ES-I3 (cell line): ENCODE measurements around the gene AGBL1.

Experiments
- H3K36me3 ChIP-seq: 2 replicates; pipeline ENCODE4 v1.6.1; 2013; ENCODE audit warnings: mild to moderate bottlenecking, low read length, control low read depth, moderate library complexity; ENCODE audit not compliant: insufficient read depth
- H3K4me1 ChIP-seq: 2 replicates; pipeline ENCODE4 v1.6.1; 2013; ENCODE audit warnings: mild to moderate bottlenecking, control low read depth, low read length; ENCODE audit not compliant: insufficient read depth
- H3K9ac ChIP-seq: 2 replicates; pipeline ENCODE4 v1.6.1; 2013; ENCODE audit warnings: low read depth, mild to moderate bottlenecking, low read length, moderate library complexity
- H3K9me3 ChIP-seq: 2 replicates; pipeline ENCODE4 v1.6.1; 2013; ENCODE audit warnings: mild to moderate bottlenecking, low read length, moderate library complexity; ENCODE audit not compliant: control insufficient read depth, insufficient read depth

The AGBL1 gene

GRCh38 chr15:86929461-86929860, 849.8 kb downstream of the AGBL1 start:
- Histone ChIP-seq H3K9me3 (no peaks in the 10 kb centered on the region), H3K4me1 (no peaks in the 10 kb centered on the region), H3K9ac (no peak overlapping the region), H3K36me3 (no peaks in the 10 kb centered on the region)

GRCh38 chr15:86932456-86932855, 852.8 kb downstream of the AGBL1 start:
- no peaks in the 10 kb centered on the region for H3K9me3 ChIP-seq
- no peaks in the 10 kb centered on the region; the same call in 1 of the 2 replicates for H3K4me1 ChIP-seq
- no peaks in the 10 kb centered on the region for H3K36me3 ChIP-seq
- no peak overlapping the region for H3K9ac ChIP-seq

DNA sequence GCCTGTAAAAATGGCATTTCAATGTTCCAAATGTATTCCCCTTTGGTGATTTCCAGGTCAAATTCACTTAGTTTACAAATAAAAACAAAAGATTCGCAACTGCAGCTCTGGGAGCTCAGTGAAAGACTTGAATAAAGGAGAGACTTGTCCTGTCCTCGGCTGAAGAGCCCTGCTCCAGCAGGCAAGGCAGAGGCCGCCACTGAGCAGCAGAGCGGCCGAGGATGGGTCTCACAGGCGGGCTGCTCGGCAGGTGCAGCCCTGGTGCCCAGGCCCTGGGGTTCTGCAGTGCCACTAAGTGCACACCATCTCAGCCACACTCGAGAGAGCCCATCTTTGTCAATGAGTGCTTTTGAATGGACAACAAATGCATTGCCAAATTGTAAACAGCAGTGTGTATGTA, 856.2 kb downstream of the AGBL1 start:
- Histone ChIP-seq H3K9ac (no peak overlapping the region), H3K4me1 (no peaks in the 10 kb centered on the region; the same call in 1 of the 2 replicates), H3K36me3 (no peaks in the 10 kb centered on the region), H3K9me3 (no peaks in the 10 kb centered on the region)

DNA sequence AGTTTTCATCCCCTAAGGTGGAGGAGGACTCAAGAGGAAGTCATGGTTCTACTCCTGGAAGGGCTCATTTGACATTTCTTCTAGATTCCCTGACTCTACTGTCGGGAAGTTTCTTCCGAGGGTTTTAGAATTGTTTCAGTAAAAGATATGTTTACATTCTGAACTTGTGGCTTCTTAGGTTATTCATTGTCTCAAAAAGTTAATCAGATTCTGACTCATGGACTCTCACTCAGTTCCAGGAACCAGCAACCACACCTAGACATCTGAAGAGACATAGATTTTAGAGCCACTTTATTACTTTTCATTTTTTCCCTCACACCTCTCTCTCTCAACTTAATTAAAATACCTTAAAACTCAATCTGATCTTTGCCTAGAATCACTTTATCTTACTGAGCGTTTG, 862.6 kb downstream of the AGBL1 start:
- Histone ChIP-seq H3K36me3 (no peaks in the 10 kb centered on the region), H3K4me1 (no peaks in the 10 kb centered on the region), H3K9me3 (no peaks in the 10 kb centered on the region), H3K9ac (no peak overlapping the region)

DNA sequence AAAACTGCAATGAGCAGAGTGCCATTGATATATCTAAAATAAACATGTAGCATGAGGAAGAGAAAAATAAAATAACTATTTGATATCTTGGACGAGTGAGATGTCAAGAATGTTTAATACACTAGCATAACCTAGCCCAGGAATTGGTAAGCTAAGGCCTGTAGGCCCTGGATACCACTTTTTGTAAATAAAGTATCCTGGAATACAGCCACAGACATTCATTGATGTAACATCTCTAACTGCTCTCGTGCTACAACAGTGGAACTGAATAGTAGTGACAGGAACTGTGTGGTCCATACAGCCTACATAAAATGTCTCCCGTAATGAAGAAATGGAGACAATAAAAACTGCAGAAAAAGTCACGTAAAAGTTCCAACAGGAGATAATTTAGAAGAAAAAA, 869.0 kb downstream of the AGBL1 start:
- Histone ChIP-seq H3K9me3 (no peaks in the 10 kb centered on the region), H3K36me3 (no peaks in the 10 kb centered on the region), H3K4me1 (no peaks in the 10 kb centered on the region), H3K9ac (no peak overlapping the region)

DNA sequence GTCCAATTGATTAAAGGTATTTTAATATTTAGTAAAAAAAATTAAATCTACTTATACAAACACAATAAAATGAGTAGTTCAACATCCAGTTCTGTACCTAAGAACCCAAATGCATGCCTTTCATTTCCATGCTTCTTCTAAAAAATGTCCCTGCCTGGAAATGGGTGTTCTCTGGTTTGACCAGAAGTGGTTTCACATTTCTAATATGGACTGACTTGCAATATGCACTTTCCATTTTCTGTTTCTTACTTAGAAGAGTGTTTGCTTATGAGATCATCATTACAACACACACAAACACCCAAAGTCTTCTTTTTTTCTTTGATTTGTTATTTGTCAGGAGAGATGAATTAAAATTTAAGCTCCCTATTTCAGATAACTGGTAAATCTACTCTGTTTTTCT, 879.6 kb downstream of the AGBL1 start:
- no peaks in the 10 kb centered on the region for H3K4me1 ChIP-seq
- no peak overlapping the region for H3K9ac ChIP-seq
- no peaks in the 10 kb centered on the region for H3K9me3 ChIP-seq
- H3K36me3 ChIP-seq = no peaks in the 10 kb centered on the region

DNA sequence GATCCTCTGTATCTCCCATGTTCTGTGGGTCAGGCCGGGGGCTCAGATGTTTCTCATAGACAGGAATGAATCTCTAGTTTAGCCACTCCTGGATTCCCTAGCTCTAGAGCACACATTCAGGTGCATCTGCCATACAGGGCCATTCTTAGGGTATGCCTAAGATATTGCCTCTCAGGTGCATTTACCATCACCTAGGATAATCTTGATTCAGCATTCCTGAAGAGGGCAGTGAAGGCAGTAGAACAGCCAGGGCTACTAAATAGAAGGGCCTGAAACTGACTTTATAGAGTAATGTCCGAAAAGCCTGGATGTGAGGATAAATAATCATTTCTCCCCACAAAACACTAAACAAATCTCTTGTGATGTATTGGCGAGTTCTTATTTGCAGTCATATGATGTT, 882.0 kb downstream of the AGBL1 start:
- H3K9me3 ChIP-seq = no peaks in the 10 kb centered on the region
- no peaks in the 10 kb centered on the region for H3K4me1 ChIP-seq
- H3K36me3 ChIP-seq = no peaks in the 10 kb centered on the region
- no peak overlapping the region for H3K9ac ChIP-seq

DNA sequence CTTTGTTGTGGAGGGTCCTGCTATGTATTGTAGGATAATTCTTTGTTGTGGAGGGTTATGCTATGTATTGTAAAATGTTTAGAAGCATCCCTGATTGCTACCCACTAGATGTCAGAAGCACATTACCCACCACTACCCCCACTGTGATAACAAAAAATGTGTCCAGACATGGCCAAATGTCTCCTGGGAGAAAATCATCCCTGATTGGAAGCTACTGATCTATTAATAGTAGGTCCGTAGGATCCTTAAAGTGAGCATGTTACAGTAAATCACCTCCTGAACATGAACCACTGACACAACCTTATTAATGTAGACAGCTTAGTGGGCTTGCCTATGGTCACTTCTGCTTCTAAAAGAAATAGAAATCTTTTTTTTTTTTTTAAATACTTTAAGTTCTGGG, 884.6 kb downstream of the AGBL1 start:
- no peaks in the 10 kb centered on the region for H3K36me3 ChIP-seq
- no peak overlapping the region for H3K9ac ChIP-seq
- H3K9me3 ChIP-seq = no peaks in the 10 kb centered on the region
- no peaks in the 10 kb centered on the region for H3K4me1 ChIP-seq

GRCh38 chr15:86968244-86968643, 888.6 kb downstream of the AGBL1 start:
- Histone ChIP-seq H3K9ac (no peak overlapping the region), H3K9me3 (peaks cover 3% of the 10 kb centered on the region; the same call in 1 of the 2 replicates), H3K36me3 (no peaks in the 10 kb centered on the region), H3K4me1 (peaks cover 4% of the 10 kb centered on the region; the same call in 1 of the 2 replicates)

- H3K9me3 ChIP-seq = peaks cover 3% of the 10 kb centered on the region; the same call in 1 of the 2 replicates
- peaks cover 7% of the 10 kb centered on the region for H3K4me1 ChIP-seq
- H3K36me3 ChIP-seq = no peaks in the 10 kb centered on the region
- no peak overlapping the region for H3K9ac ChIP-seq
Observed at GRCh38 chr15:86969364-86969763, 889.7 kb downstream of the AGBL1 start.

DNA sequence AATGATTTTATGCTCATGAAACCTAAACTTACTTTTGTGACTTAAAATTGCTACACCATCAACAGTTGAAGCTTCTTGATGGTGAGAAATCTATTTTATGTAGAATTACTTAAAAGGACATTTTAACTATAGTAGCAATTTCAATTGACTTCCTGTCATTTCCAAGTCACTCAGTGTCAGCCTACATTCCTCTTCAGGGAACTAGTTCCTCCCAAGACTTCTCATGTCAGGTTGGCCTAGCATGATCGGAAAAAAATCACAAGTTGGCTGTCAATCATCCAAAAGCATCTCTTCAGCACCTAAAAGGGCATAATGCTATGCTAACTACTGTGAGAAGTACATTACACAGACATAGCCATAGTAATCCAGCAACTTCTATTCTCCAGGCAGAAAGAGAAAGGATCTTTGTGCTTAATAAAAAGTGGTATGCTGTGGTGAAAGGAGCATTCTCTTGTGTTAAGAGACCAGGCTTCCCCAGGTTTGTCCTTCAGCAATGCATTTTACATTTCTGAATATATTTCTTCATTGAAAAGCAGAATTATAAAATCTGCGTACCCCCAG, 893.7 kb downstream of the AGBL1 start:
- Histone ChIP-seq H3K9me3 (peaks cover 3% of the 10 kb centered on the region; the same call in 1 of the 2 replicates), H3K36me3 (no peaks in the 10 kb centered on the region), H3K9ac (no peak overlapping the region)

DNA sequence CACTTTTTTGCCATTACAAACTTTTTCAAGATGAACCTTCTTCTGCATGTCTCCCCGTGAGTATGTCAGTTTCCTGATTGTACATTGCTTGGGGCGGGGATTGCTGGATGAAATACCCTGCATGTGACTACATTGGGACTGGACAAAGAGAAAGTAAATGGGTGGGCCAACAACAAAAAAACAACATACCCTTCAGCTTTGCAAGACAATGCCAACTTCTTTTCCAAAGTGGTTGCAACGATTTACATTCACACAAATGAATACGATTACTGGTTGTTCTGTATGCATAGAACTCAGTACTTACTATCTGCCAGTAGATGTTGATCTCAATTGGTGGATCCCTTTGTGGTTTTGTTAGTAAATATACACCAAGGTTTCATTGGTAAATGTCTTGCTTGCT, 908.4 kb downstream of the AGBL1 start:
- no peaks in the 10 kb centered on the region for H3K36me3 ChIP-seq
- peaks cover 4% of the 10 kb centered on the region; the same call in 1 of the 2 replicates for H3K4me1 ChIP-seq
- 0 out of 2 replicates have a peak, but pooled peaks cover 5% of the 10 kb centered on the region for H3K9me3 ChIP-seq
- H3K9ac ChIP-seq = no peak overlapping the region

More for the DNA sequence above, 893.7 kb downstream of the AGBL1 start:
- H3K4me1 ChIP-seq = peaks cover 7% of the 10 kb centered on the region

GRCh38 chr15:87021751-87022150, 942.1 kb downstream of the AGBL1 start:
- Histone ChIP-seq H3K4me1 (no peaks in the 10 kb centered on the region), H3K36me3 (no peaks in the 10 kb centered on the region), H3K9ac (no peak overlapping the region), H3K9me3 (no peaks in the 10 kb centered on the region)

DNA sequence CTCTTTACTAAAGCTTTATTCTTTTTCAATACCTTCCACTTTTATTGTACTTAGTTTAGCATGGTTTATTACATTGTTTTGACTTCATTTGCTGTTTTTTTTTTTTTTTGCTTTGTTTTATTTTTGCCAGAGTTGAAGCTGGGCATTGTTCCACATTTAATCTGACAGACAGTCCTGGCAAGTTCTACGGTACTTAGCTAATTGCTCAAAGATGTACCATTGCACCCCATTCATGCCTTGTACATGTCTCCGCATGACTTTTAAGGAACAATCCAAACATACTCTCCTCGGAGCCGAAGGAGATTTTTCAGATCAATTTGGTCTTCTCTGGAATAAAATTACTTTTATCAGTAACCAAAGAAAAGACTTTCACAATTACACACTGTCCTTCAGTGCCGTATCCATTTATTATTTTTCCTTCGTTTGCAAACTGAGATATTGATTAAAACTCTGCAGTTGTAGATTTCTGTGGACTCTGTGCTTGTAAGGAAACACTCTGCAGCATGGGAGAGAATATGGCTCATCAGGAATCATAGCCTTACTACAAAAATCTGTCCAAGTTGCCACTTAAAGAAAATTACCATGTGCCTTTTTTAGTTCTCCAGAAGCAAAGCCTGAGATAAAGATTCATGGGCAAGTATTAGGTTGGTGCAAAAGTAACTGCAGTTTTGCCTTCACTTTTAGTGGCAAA, 952.0 kb downstream of the AGBL1 start:
- Histone ChIP-seq H3K4me1 (peaks cover 14% of the 10 kb centered on the region), H3K36me3 (no peaks in the 10 kb centered on the region), H3K9ac (no peak overlapping the region), H3K9me3 (no peaks in the 10 kb centered on the region)

DNA sequence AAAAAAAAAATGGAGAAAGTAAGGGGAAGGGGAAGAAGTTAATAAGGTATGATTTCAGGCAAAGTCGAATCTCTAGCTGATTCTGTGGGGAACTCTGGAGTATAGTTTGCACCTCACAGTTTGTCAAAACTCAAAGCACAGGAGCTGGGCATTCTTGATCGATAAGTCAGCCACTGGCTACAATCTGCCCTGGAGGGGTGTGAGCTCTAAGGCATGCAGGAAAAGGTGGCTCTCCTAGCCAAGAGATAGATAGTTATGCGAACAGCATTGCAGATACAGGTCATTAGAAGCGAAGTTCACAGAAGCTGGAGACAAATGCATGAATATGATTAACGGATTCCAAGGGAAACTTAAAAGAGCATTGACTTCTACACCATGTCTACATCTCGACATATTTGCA, 952.6 kb downstream of the AGBL1 start:
- H3K4me1 ChIP-seq = peaks cover 14% of the 10 kb centered on the region
- no peaks in the 10 kb centered on the region for H3K9me3 ChIP-seq
- no peaks in the 10 kb centered on the region for H3K36me3 ChIP-seq
- H3K9ac ChIP-seq = no peak overlapping the region
